Measurements from ENCODE around the gene HOXA3.

The HOXA3 gene

DNA sequence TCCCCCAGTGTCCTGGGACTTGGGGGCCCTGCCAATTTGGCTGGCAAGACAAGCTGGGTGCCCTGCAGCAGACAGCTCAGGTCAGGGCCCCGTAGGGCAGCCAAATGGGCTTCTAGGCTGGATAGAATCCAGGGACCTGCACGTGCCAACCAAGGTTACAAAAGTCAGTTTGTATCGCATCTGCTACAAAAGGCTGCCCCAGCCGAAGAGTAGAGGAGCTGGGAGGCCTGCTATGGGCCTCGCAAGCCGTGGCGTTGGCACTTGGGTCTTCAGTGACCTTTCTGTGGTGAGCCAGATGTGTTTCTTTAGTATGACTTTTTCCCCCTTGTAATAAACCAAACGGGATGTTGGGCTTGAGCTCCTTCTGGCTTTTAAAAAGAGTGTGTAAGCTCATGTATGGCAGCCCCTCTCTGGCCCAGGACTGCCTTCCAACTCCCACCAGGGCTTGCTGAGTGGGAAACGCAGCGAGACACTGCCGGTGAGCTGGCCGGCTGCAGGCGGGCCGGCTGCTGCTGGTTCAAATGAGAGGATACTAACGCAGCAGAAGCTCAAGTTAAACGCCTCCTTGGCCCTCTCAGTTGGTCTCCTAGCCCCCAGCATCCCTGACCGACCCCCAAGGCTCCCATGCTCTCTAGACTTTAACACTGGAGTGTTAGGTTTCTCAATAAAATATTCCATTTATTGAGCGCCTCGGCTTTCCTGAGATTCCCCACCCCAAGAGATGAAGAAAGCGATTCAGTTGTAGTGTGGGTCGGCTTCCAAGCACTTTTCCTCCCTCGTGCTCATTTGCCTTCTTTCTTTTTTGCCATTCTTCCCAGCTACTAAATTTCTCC, 24.8 kb upstream of the HOXA3 start:
- H3K27me3 ChIP-seq (replicated peaks; ENCODE audit: control insufficient read depth, insufficient read depth, low read length, poor library complexity, severe bottlenecking) = peaks cover 65% of the 10 kb centered on the region
- H3K27ac ChIP-seq (ENCODE audit: insufficient read depth, low read length, poor library complexity, severe bottlenecking) = no peak overlapping the region
- H3K36me3 ChIP-seq (ENCODE audit: control insufficient read depth, insufficient read depth, low read length) = no peaks in the 10 kb centered on the region
- no peaks in the 10 kb centered on the region for H3K9me3 ChIP-seq (ENCODE audit: control insufficient read depth, low read length)
- DNase-seq = no peak
- peaks cover 31% of the 10 kb centered on the region for H3K4me1 ChIP-seq (ENCODE audit: control insufficient read depth, insufficient read depth, low read length, poor library complexity, severe bottlenecking)
- no peak overlapping the region for H3K4me3 ChIP-seq (ENCODE audit: insufficient read depth, low read depth, low read length, poor library complexity, severe bottlenecking)

DNA sequence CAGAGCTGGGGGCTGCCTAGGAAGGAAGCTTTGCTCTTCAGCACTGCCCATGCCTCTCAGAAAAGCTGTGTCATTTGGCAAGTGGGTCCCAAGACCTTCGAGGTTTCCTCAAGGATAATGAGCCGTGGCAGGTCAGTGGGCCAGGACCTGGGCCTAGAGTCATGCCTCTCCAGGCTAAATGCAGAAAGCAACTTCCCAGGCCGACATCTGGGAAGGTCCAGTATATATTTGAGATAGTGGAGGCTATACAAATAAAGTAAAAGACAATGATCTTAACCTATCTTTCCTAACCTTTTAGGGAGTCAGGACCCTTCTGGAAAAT, 24.1 kb upstream of the HOXA3 start:
- no peak for DNase-seq
- peaks cover 31% of the 10 kb centered on the region for H3K4me1 ChIP-seq (ENCODE audit: control insufficient read depth, insufficient read depth, low read length, poor library complexity, severe bottlenecking)
- H3K36me3 ChIP-seq (ENCODE audit: control insufficient read depth, insufficient read depth, low read length) = no peaks in the 10 kb centered on the region
- no peaks in the 10 kb centered on the region for H3K9me3 ChIP-seq (ENCODE audit: control insufficient read depth, low read length)
- no peak overlapping the region for H3K27ac ChIP-seq (ENCODE audit: insufficient read depth, low read length, poor library complexity, severe bottlenecking)
- H3K27me3 ChIP-seq (replicated peaks; ENCODE audit: control insufficient read depth, insufficient read depth, low read length, poor library complexity, severe bottlenecking) = peaks cover 72% of the 10 kb centered on the region
- no peak overlapping the region for H3K4me3 ChIP-seq (ENCODE audit: insufficient read depth, low read depth, low read length, poor library complexity, severe bottlenecking)

DNA sequence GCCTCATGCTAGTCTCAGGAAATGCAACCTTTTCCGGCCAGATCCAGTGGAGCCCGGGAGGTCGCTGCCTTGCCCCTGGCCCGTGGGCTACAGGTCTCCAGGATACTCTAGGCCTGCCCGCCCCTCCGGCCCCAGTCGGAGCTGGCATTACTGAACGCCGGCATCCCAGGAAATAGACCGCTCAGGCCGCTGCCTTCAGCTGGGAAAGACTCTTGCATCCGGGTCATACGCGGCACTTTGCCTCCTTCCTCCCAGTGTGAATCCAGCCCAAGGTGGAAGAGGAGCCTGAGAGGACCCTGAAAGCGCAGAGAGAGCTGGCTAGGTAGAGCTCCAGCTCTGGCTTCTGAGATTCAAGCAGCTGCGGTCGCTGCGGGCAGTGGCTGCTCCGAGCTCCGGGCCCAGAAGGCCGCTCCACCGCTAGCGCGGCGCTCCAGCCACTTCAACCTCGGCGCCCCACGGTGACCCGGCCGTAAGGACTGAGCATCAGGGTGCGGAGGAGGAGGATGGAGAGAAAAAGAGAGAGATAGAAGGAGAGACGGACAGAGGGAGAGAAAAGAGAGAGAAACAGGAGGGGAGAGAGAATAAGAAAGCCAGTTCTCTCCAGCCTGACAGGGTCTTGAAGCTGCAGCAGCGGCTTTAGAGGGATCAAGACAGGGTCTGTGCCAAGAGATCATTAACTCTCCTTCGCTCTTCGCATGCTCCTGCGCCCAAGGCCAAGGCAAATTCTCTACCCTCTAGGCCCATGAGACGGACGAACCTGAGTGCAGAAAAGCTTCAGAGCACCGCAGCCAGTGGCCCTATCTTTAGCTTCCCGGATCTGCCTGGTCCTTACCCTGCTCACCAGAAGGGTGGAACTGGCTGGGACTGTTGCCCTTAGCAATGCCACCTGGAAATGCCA, 23.5 kb upstream of the HOXA3 start:
- Histone ChIP-seq H3K4me3 (ENCODE audit: insufficient read depth, low read depth, low read length, poor library complexity, severe bottlenecking) (no peak overlapping the region), H3K27ac (ENCODE audit: insufficient read depth, low read length, poor library complexity, severe bottlenecking) (no peak overlapping the region), H3K4me1 (ENCODE audit: control insufficient read depth, insufficient read depth, low read length, poor library complexity, severe bottlenecking) (peaks cover 31% of the 10 kb centered on the region), H3K9me3 (ENCODE audit: control insufficient read depth, low read length) (no peaks in the 10 kb centered on the region), H3K27me3 (replicated peaks; ENCODE audit: control insufficient read depth, insufficient read depth, low read length, poor library complexity, severe bottlenecking) (peaks cover 77% of the 10 kb centered on the region), H3K36me3 (ENCODE audit: control insufficient read depth, insufficient read depth, low read length) (no peaks in the 10 kb centered on the region)
- no peak for DNase-seq

DNA sequence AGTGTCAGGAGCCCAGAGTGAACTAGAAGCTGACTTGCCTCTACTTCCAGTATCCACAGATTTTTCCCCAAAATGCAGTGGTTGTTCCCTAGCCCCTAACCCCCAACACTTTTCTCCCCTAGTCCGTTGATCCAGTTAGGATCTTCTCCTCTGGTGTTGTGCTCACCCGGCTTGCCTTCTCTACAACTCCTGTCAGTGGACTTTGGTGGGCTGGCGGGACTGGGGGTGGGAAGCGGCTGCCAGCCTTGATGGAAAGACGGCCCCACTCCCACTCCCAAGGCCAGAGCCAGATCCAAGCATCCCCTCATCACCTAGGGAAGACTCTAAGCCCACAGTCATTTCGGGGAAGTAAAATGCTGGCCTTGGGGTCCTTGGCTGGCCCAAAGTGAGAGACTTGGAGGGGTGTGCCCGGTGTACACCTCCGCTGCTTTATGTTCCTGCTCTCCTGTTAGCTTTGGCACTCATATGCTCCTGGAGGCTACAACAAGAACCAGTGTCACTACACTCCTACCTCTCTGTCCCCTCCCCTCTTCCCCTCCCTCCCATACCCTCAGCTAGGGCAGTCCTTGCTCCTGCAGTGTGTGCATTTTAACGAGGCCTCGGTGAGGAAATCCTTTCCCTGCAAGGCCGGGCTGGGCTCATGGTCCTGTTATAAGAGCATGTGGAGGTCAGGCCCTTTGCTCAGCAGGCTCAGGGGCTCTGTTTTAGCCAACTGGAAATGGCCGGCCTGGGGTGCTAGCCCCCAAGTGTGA, 22.7 kb upstream of the HOXA3 start:
- Histone ChIP-seq H3K27ac (ENCODE audit: insufficient read depth, low read length, poor library complexity, severe bottlenecking) (no peak overlapping the region), H3K4me3 (ENCODE audit: insufficient read depth, low read depth, low read length, poor library complexity, severe bottlenecking) (no peak overlapping the region), H3K27me3 (replicated peaks; ENCODE audit: control insufficient read depth, insufficient read depth, low read length, poor library complexity, severe bottlenecking) (peaks cover 77% of the 10 kb centered on the region), H3K36me3 (ENCODE audit: control insufficient read depth, insufficient read depth, low read length) (no peaks in the 10 kb centered on the region), H3K9me3 (ENCODE audit: control insufficient read depth, low read length) (no peaks in the 10 kb centered on the region), H3K4me1 (ENCODE audit: control insufficient read depth, insufficient read depth, low read length, poor library complexity, severe bottlenecking) (peaks cover 32% of the 10 kb centered on the region)
- no peak for DNase-seq

DNA sequence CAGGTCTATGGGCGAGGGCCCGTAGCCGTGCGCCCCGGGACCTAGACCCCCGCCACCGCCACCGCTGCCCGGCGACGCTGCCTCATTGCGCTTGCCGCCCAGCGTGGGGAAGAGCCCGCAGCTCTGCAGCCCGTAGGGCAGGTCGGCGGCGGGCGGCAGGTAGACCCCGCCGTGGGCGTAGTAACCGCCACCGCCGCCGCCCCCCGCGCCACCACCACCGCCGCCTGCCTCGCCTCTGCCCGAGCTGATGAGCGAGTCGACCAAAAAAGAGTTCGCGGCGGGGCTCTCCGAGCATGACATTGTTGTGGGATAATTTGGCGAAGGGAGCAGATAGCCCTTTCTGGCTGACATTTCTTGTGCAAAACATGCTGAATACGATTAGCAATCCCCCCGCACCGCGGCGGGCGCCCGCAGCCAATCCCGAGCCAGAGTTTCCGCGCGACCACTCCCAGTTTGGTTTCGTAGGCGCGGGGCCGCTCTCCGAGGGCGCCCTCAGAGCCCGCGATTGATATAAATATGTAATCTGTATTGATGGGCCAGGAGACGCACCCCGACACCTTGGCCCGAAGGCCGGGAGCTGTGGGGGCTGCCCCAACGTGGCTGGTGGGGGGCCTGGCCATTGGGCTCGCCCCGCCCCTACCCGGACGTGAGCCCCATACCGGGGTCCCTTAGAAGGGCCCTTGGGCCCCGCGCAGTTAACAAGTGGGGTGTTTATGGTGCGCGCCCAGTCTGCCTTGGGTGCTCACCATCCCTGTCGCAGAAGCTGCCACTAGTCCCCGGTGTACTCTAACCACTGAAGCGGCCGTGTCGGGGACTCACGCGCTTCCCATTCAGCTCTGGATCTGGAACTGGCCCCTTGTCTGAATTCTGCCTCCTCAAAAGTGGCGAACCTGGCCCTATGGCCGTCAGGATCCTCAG, 21.8 kb upstream of the HOXA3 start, which contains the start of gene HOXA10:
TSS of gene HOXA10 (minus strand) at position 365 of the 918 bp plus-strand sequence. CDS start at position 351, 14 bp downstream.
- Histone ChIP-seq H3K27ac (ENCODE audit: insufficient read depth, low read length, poor library complexity, severe bottlenecking) (no peak within 1 kb of the TSS), H3K4me1 (ENCODE audit: control insufficient read depth, insufficient read depth, low read length, poor library complexity, severe bottlenecking) (peaks cover 35% of the 10 kb centered on the region), H3K27me3 (replicated peaks; ENCODE audit: control insufficient read depth, insufficient read depth, low read length, poor library complexity, severe bottlenecking) (peaks cover 77% of the 10 kb centered on the region), H3K9me3 (ENCODE audit: control insufficient read depth, low read length) (no peaks in the 10 kb centered on the region), H3K36me3 (ENCODE audit: control insufficient read depth, insufficient read depth, low read length) (no peaks in the 10 kb centered on the region), H3K4me3 (ENCODE audit: insufficient read depth, low read depth, low read length, poor library complexity, severe bottlenecking) (peak within 1 kb of the TSS; percentile 40)
- DNase-seq = no peak

DNA sequence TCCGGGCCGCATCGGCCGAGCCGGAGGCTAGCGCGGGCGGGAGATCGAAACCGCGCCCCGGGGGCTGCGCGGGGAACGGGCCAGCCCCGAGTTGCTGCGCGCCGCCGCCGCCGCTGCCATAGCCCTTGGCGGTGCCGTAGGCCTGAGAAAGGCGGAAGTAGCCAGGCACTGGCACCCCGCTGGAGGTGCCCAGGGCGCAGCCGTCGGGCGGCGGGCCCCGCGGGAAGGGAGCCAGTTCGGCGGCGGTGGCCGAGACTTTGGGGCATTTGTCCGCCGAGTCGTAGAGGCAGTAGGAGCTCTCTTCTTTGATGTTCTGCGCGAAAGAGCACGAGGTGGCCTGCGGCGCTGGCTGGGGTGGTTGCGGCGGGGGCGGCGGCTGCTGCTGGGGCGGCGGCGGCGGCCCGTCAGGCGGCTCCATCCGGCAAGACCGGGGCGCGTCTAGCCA, 21.1 kb upstream of the HOXA3 start:
- Histone ChIP-seq H3K4me3 (ENCODE audit: insufficient read depth, low read depth, low read length, poor library complexity, severe bottlenecking) (peak overlapping the region; percentile 40), H3K9me3 (ENCODE audit: control insufficient read depth, low read length) (no peaks in the 10 kb centered on the region), H3K36me3 (ENCODE audit: control insufficient read depth, insufficient read depth, low read length) (no peaks in the 10 kb centered on the region), H3K27ac (ENCODE audit: insufficient read depth, low read length, poor library complexity, severe bottlenecking) (no peak overlapping the region), H3K27me3 (replicated peaks; ENCODE audit: control insufficient read depth, insufficient read depth, low read length, poor library complexity, severe bottlenecking) (peaks cover 79% of the 10 kb centered on the region), H3K4me1 (ENCODE audit: control insufficient read depth, insufficient read depth, low read length, poor library complexity, severe bottlenecking) (peaks cover 37% of the 10 kb centered on the region)
- DNase-seq = no peak

- peak overlapping the region; percentile 40 for H3K4me3 ChIP-seq (ENCODE audit: insufficient read depth, low read depth, low read length, poor library complexity, severe bottlenecking)
- DNase-seq = no peak
- no peak overlapping the region for H3K27ac ChIP-seq (ENCODE audit: insufficient read depth, low read length, poor library complexity, severe bottlenecking)
- peaks cover 37% of the 10 kb centered on the region for H3K4me1 ChIP-seq (ENCODE audit: control insufficient read depth, insufficient read depth, low read length, poor library complexity, severe bottlenecking)
- no peaks in the 10 kb centered on the region for H3K36me3 ChIP-seq (ENCODE audit: control insufficient read depth, insufficient read depth, low read length)
- peaks cover 84% of the 10 kb centered on the region for H3K27me3 ChIP-seq (replicated peaks; ENCODE audit: control insufficient read depth, insufficient read depth, low read length, poor library complexity, severe bottlenecking)
- H3K9me3 ChIP-seq (ENCODE audit: control insufficient read depth, low read length) = no peaks in the 10 kb centered on the region
These were observed 20.6 kb upstream of the HOXA3 start for GRCh38 chr7:27172823-27173510.

GRCh38 chr7:27172315-27172774, 20.0 kb upstream of the HOXA3 start:
- DNase-seq = no peak
- H3K27ac ChIP-seq (ENCODE audit: insufficient read depth, low read length, poor library complexity, severe bottlenecking) = no peak overlapping the region
- H3K9me3 ChIP-seq (ENCODE audit: control insufficient read depth, low read length) = no peaks in the 10 kb centered on the region
- peaks cover 37% of the 10 kb centered on the region for H3K4me1 ChIP-seq (ENCODE audit: control insufficient read depth, insufficient read depth, low read length, poor library complexity, severe bottlenecking)
- H3K36me3 ChIP-seq (ENCODE audit: control insufficient read depth, insufficient read depth, low read length) = no peaks in the 10 kb centered on the region
- peaks cover 89% of the 10 kb centered on the region for H3K27me3 ChIP-seq (replicated peaks; ENCODE audit: control insufficient read depth, insufficient read depth, low read length, poor library complexity, severe bottlenecking)
- peak overlapping the region; percentile 40 for H3K4me3 ChIP-seq (ENCODE audit: insufficient read depth, low read depth, low read length, poor library complexity, severe bottlenecking)

All from effector memory CD4-positive, alpha-beta T cell (primary cell).